ENCODE results near the gene RAB40AL. TPM values are rescaled to one million over a fixed set of nuclear protein-coding genes. Genes with fewer than 3 reads are reported as not detected.

The RAB40AL gene
- total and polyA plus RNA-seq, 2 experiments from 2014 or later, result 0.34 to 0.83 TPM

DNA sequence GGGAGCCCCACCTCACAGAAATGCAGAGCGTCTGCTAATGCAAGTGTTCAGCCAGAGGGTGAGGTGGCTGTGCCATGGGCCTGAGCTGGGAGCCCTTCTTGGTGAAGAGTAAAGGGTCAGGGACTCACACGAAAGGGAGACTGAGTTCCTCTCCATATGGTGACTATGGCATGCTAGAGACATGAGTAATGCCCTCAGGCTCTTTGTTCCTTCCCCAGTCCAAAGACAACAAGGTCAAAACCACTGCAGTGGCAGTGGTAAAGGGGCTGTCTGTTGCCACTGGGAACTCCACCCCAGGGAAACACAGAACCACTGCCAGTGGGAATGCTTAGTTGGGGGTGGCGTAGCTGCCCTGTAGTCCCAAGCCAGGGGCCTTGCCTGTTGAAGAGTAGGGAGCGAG is 22.4 kb downstream of the RAB40AL start:
- DNase-seq (ENCODE audit: low spot score) (no peak), ATAC-seq (no peak)
- Histone ChIP-seq H4K20me1 (replicated peaks; ENCODE audit: insufficient read depth) (no peaks in the 10 kb centered on the region), H3K4me1 (ENCODE audit: insufficient read depth) (no peaks in the 10 kb centered on the region), H3K36me3 (ENCODE audit: insufficient read depth) (no peaks in the 10 kb centered on the region), H3K4me3 (no peak overlapping the region), H3K79me2 (replicated peaks; ENCODE audit: insufficient read depth) (no peaks in the 10 kb centered on the region), H3F3A (replicated peaks; ENCODE audit: low read depth) (no peaks in the 10 kb centered on the region), H3K9me2 (ENCODE audit: insufficient read depth) (no peaks in the 10 kb centered on the region), H2AFZ (no peak overlapping the region), H3K27me3 (ENCODE audit: insufficient read depth) (no peaks in the 10 kb centered on the region), H3K4me2 (no peak overlapping the region), H3K27ac (ENCODE audit: low read depth) (no peak overlapping the region)
- Mint-ChIP-seq H3K27me3 (ENCODE audit: insufficient read depth, low read depth, poor library complexity) (no peaks in the 10 kb centered on the region), H3K36me3 (ENCODE audit: low read depth) (no peaks in the 10 kb centered on the region), H3K27ac (no peak overlapping the region), H3K4me3 (no peak overlapping the region), H3K4me1 (peaks cover 2% of the 10 kb centered on the region; the same call in 2 of the 3 replicates), H3K9me3 (no peaks in the 10 kb centered on the region; the same call in 2 of the 3 replicates)
- TF ChIP-seq CREB1 (CRISPR knock-in tag; IDR thresholded peaks at IDR 0.05; ENCODE audit: low read depth) (no peak), EZH2phosphoT487 (IDR thresholded peaks at IDR 0.05; ENCODE audit: unreplicated experiment) (no peak), ZNF114 (CRISPR knock-in tag; IDR thresholded peaks at IDR 0.05) (no peak), ZNF331 (CRISPR knock-in tag; IDR thresholded peaks at IDR 0.05; ENCODE audit: low read depth) (no peak), NANOG (IDR thresholded peaks at IDR 0.05; ENCODE audit: borderline replicate concordance) (no peak)
- TF ChIP-seq, protein P1, sequence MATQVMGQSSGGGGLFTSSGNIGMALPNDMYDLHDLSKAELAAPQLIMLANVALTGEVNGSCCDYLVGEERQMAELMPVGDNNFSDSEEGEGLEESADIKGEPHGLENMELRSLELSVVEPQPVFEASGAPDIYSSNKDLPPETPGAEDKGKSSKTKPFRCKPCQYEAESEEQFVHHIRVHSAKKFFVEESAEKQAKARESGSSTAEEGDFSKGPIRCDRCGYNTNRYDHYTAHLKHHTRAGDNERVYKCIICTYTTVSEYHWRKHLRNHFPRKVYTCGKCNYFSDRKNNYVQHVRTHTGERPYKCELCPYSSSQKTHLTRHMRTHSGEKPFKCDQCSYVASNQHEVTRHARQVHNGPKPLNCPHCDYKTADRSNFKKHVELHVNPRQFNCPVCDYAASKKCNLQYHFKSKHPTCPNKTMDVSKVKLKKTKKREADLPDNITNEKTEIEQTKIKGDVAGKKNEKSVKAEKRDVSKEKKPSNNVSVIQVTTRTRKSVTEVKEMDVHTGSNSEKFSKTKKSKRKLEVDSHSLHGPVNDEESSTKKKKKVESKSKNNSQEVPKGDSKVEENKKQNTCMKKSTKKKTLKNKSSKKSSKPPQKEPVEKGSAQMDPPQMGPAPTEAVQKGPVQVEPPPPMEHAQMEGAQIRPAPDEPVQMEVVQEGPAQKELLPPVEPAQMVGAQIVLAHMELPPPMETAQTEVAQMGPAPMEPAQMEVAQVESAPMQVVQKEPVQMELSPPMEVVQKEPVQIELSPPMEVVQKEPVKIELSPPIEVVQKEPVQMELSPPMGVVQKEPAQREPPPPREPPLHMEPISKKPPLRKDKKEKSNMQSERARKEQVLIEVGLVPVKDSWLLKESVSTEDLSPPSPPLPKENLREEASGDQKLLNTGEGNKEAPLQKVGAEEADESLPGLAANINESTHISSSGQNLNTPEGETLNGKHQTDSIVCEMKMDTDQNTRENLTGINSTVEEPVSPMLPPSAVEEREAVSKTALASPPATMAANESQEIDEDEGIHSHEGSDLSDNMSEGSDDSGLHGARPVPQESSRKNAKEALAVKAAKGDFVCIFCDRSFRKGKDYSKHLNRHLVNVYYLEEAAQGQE (IDR thresholded peaks at IDR 0.05; ENCODE audit: unreplicated experiment), result no peak
- TF ChIP-seq, protein P2, sequence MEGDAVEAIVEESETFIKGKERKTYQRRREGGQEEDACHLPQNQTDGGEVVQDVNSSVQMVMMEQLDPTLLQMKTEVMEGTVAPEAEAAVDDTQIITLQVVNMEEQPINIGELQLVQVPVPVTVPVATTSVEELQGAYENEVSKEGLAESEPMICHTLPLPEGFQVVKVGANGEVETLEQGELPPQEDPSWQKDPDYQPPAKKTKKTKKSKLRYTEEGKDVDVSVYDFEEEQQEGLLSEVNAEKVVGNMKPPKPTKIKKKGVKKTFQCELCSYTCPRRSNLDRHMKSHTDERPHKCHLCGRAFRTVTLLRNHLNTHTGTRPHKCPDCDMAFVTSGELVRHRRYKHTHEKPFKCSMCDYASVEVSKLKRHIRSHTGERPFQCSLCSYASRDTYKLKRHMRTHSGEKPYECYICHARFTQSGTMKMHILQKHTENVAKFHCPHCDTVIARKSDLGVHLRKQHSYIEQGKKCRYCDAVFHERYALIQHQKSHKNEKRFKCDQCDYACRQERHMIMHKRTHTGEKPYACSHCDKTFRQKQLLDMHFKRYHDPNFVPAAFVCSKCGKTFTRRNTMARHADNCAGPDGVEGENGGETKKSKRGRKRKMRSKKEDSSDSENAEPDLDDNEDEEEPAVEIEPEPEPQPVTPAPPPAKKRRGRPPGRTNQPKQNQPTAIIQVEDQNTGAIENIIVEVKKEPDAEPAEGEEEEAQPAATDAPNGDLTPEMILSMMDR (conservative IDR thresholded peaks at IDR 0.05; ENCODE audit: low read depth in 2 of 2), result no peak
- TF ChIP-seq, protein P3, sequence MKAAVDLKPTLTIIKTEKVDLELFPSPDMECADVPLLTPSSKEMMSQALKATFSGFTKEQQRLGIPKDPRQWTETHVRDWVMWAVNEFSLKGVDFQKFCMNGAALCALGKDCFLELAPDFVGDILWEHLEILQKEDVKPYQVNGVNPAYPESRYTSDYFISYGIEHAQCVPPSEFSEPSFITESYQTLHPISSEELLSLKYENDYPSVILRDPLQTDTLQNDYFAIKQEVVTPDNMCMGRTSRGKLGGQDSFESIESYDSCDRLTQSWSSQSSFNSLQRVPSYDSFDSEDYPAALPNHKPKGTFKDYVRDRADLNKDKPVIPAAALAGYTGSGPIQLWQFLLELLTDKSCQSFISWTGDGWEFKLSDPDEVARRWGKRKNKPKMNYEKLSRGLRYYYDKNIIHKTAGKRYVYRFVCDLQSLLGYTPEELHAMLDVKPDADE (IDR thresholded peaks at IDR 0.05), result no peak

DNA sequence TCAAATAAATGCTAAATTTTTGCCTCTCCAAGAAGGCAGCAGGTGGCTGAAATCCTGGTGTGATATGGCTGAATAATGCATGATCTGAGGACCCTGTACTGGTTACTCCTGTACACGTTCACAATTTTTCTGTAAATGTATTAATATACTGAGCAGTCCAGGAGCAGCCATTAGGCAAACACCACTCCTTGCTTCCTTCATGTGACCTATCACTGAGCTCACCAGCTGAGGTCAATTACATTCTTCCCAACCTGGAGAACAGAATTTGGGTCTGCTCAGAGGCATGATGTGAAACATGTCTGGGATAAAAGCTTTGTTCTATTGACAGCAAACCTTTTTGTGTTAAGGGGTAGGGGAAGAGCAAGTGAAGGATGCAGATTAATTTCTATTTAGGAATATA is 26.9 kb downstream of the RAB40AL start:
- Mint-ChIP-seq H3K36me3 (ENCODE audit: low read depth) (no peaks in the 10 kb centered on the region), H3K9me3 (0 out of 3 replicates have a peak, but pooled peaks cover 6% of the 10 kb centered on the region), H3K27ac (no peak overlapping the region), H3K27me3 (ENCODE audit: insufficient read depth, low read depth, poor library complexity) (peaks cover 2% of the 10 kb centered on the region), H3K4me1 (no peaks in the 10 kb centered on the region; the same call in 2 of the 3 replicates), H3K4me3 (no peak overlapping the region)
- Histone ChIP-seq H3K27ac (ENCODE audit: low read depth) (no peak overlapping the region), H2AFZ (no peak overlapping the region), H3K36me3 (ENCODE audit: insufficient read depth) (no peaks in the 10 kb centered on the region), H3K4me1 (ENCODE audit: insufficient read depth) (no peaks in the 10 kb centered on the region), H4K20me1 (replicated peaks; ENCODE audit: insufficient read depth) (no peaks in the 10 kb centered on the region), H3F3A (replicated peaks; ENCODE audit: low read depth) (no peaks in the 10 kb centered on the region), H3K27me3 (ENCODE audit: insufficient read depth) (no peaks in the 10 kb centered on the region), H3K79me2 (replicated peaks; ENCODE audit: insufficient read depth) (no peaks in the 10 kb centered on the region), H3K4me3 (no peak overlapping the region), H3K4me2 (no peak overlapping the region), H3K9me2 (ENCODE audit: insufficient read depth) (no peaks in the 10 kb centered on the region)
- no peak for ATAC-seq
- no peak for TF ChIP-seq EZH2phosphoT487 (IDR thresholded peaks at IDR 0.05; ENCODE audit: unreplicated experiment)
- TF ChIP-seq, protein P1 (IDR thresholded peaks at IDR 0.05; ENCODE audit: unreplicated experiment), result no peak
- no peak for TF ChIP-seq JUNB (IDR thresholded peaks at IDR 0.05; ENCODE audit: unreplicated experiment)
- no peak for TF ChIP-seq STAT1 (IDR thresholded peaks at IDR 0.05; ENCODE audit: unreplicated experiment)
- no peak for TF ChIP-seq ZNF114 (CRISPR knock-in tag; IDR thresholded peaks at IDR 0.05)
- TF ChIP-seq, protein P3 (IDR thresholded peaks at IDR 0.05), result no peak
- no peak for TF ChIP-seq POLR2AphosphoS5 (IDR thresholded peaks at IDR 0.05; ENCODE audit: low read depth)
- TF ChIP-seq ZNF331 (CRISPR knock-in tag; IDR thresholded peaks at IDR 0.05; ENCODE audit: low read depth), result no peak
- DNase-seq (ENCODE audit: low spot score), result no peak

All from GM23338 (cell line).